Measurements from ENCODE around the gene CEP104. TPM values are rescaled to one million over a fixed set of nuclear protein-coding genes. Genes with fewer than 3 reads are reported as not detected.

Gene CEP104
- total and polyA plus RNA-seq, 10 of the 15 experiments (the other 5 are each of a cell fraction or from before 2014, with no cell fraction given) = 7.2 to 34.8 (median 19.3) TPM

GRCh38 chr1:3868464-3869006 lies 11.5 kb upstream of the CEP104 start:
- 92% methylated on average over 11 of the region's 13 CpGs for WGBS (ENCODE audit: insufficient coverage, insufficient replicate concordance, low lambda C conversion rate, missing lambda C conversion rate)
- no peaks in the 10 kb centered on the region for H3K27me3 ChIP-seq (replicated peaks in 1 of 2; ENCODE audit: control insufficient read depth in 2 of 2, insufficient read depth in 2 of 2, low read length in 1 of 2)
- intact Hi-C loops (cut with micrococcal nuclease; ENCODE audit: unreplicated experiment) = no loop called here
- no peak overlapping the region for H3K4me2 ChIP-seq (ENCODE audit: control insufficient read depth, insufficient read depth)
- H4K20me1 ChIP-seq (ENCODE audit: control insufficient read depth, insufficient read depth) = no peaks in the 10 kb centered on the region
- SMC1A ChIA-PET (ENCODE audit: uncharacterized antibody, unreplicated experiment) = no interaction called here
- H3K4me3 ChIP-seq = no peak overlapping the region
- H2AFZ ChIP-seq (ENCODE audit: control insufficient read depth, low read depth, low read length) = no peak overlapping the region
- H3K79me2 ChIP-seq (ENCODE audit: control insufficient read depth, insufficient read depth, low read length) = no peaks in the 10 kb centered on the region
- FAIRE-seq (no peak), DNase-seq (ENCODE audit: low read depth, low spot score) (no peak), ATAC-seq (no peak)
- in situ Hi-C loops (cut with MboI) = no loop called here
- TF ChIP-seq SRF (IDR thresholded peaks at IDR 0.05; ENCODE audit: low read depth in 2 of 2, low read length in 2 of 2) (no peak), IRF3 (IDR thresholded peaks at IDR 0.05) (no peak)
- no peak overlapping the region for H3K27ac ChIP-seq (ENCODE audit: control insufficient read depth, insufficient read depth)
- H3K9me3 ChIP-seq (replicated peaks; ENCODE audit: control insufficient read depth, insufficient read depth, low read length) = no peaks in the 10 kb centered on the region; the same call in 2 of the 3 replicates
- no peak overlapping the region for H3K9ac ChIP-seq (ENCODE audit: control insufficient read depth, insufficient read depth, low read length)
- POLR2A ChIA-PET = no interaction called here
- peaks cover 2% of the 10 kb centered on the region in 2 experiments; a peak in 3 of 4 replicates for H3K36me3 ChIP-seq (ENCODE audit: control insufficient read depth in 2 of 2, insufficient read depth in 2 of 2, low read length in 1 of 2)
- H3K4me1 ChIP-seq (ENCODE audit: control insufficient read depth, insufficient read depth, low read length) = peaks cover 6% of the 10 kb centered on the region
- BruUV-seq (replicated peaks) = no TSS peak
- CTCF ChIA-PET = no interaction called here
- RAD21 ChIA-PET (ENCODE audit: unreplicated experiment) = no interaction called here

- ChIA-PET RAD21 (ENCODE audit: unreplicated experiment) (no interaction called here), SMC1A (ENCODE audit: uncharacterized antibody, unreplicated experiment) (no interaction called here), CTCF (no interaction called here), POLR2A (no interaction called here)
- Histone ChIP-seq H3K9ac (ENCODE audit: control insufficient read depth, insufficient read depth, low read length) (no peak overlapping the region), H4K20me1 (ENCODE audit: control insufficient read depth, insufficient read depth) (no peaks in the 10 kb centered on the region), H3K27ac (ENCODE audit: control insufficient read depth, insufficient read depth) (no peak overlapping the region), H3K36me3 (ENCODE audit: control insufficient read depth in 2 of 2, insufficient read depth in 2 of 2, low read length in 1 of 2) (peaks cover 0 to 2% of the 10 kb centered on the region in 2 experiments; a peak in 2 of 4 replicates), H3K4me2 (ENCODE audit: control insufficient read depth, insufficient read depth) (no peak overlapping the region), H2AFZ (ENCODE audit: control insufficient read depth, low read depth, low read length) (no peak overlapping the region), H3K9me3 (replicated peaks; ENCODE audit: control insufficient read depth, insufficient read depth, low read length) (no peaks in the 10 kb centered on the region; the same call in 2 of the 3 replicates), H3K4me3 (no peak overlapping the region), H3K79me2 (ENCODE audit: control insufficient read depth, insufficient read depth, low read length) (no peaks in the 10 kb centered on the region), H3K4me1 (ENCODE audit: control insufficient read depth, insufficient read depth, low read length) (peaks cover 6% of the 10 kb centered on the region), H3K27me3 (replicated peaks in 1 of 2; ENCODE audit: control insufficient read depth in 2 of 2, insufficient read depth in 2 of 2, low read length in 1 of 2) (no peaks in the 10 kb centered on the region)
- in situ Hi-C loops (cut with MboI) = no loop called here
- BruUV-seq (replicated peaks) = no TSS peak
- DNase-seq (ENCODE audit: low read depth, low spot score) (no peak), FAIRE-seq (no peak), ATAC-seq (no peak)
- WGBS (ENCODE audit: insufficient coverage, insufficient replicate concordance, low lambda C conversion rate, missing lambda C conversion rate) = 90% methylated on average over 18 of the region's 18 CpGs
- intact Hi-C loops (cut with micrococcal nuclease; ENCODE audit: unreplicated experiment) = no loop called here
- TF ChIP-seq PBX3 (IDR thresholded peaks at IDR 0.05; ENCODE audit: insufficient replicate concordance, low read depth, low read length) (no peak), CUX1 (IDR thresholded peaks at IDR 0.05; ENCODE audit: insufficient replicate concordance, low read depth, low read length) (no peak), YBX1 (IDR thresholded peaks at IDR 0.05) (no peak), KLF5 (IDR thresholded peaks at IDR 0.05; ENCODE audit: partially characterized antibody) (no peak), FOXM1 (IDR thresholded peaks at IDR 0.05; ENCODE audit: low read depth, low read length) (no peak), TCF3 (IDR thresholded peaks at IDR 0.05; ENCODE audit: borderline replicate concordance, insufficient read depth, low read depth, low read length) (no peak), RBBP5 (conservative IDR thresholded peaks at IDR 0.05) (no peak), SREBF2 (IDR thresholded peaks at IDR 0.05; ENCODE audit: low read length) (no peak)
Measured at GRCh38 chr1:3865606-3866160, 8.7 kb upstream of the CEP104 start.
